ENCODE data around the gene ASTN2. TPM values are rescaled to one million over a fixed set of nuclear protein-coding genes. Genes with fewer than 3 reads are reported as not detected.

Gene ASTN2
- total and polyA plus RNA-seq, 2 experiments from 2014 or later: 7.0 to 24.6 TPM

DNA sequence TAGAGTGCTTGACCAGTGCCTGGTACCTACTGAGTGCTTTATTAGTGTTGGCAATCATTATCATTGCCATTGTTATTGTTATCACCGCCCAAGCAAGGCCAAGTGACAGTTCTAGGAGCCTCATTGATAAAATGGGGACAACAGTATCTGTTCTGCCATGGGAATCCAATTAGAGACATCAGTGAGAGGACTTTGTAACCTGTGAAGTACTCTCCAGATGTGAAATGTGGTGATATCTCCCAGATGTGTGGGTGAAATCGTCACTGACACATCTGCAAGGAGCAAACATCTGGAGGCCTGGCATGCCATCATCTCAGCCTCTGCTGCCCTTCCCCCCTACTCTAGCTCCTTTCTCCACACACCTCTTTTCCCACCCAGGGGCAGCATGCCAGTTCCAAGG lies 1000.5 kb downstream of the ASTN2 start:
- Mint-ChIP-seq H3K9me3 (no peaks in the 10 kb centered on the region), H3K36me3 (ENCODE audit: low read depth) (no peaks in the 10 kb centered on the region), H3K4me3 (no peak overlapping the region), H3K4me1 (peaks cover 2% of the 10 kb centered on the region; the same call in 1 of the 3 replicates), H3K27ac (no peak overlapping the region), H3K27me3 (ENCODE audit: insufficient read depth, low read depth, poor library complexity) (no peaks in the 10 kb centered on the region)
- H3K4me3 ChIP-seq: no peak overlapping the region
- no peaks in the 10 kb centered on the region for H3K36me3 ChIP-seq (ENCODE audit: insufficient read depth)
- ATAC-seq (no peak), DNase-seq (ENCODE audit: low spot score) (no peak)
- H3K9me2 ChIP-seq (ENCODE audit: insufficient read depth): no peaks in the 10 kb centered on the region; the same call in none of the 2 replicates
- no peak overlapping the region for H3K27ac ChIP-seq (ENCODE audit: low read depth)
- no peaks in the 10 kb centered on the region for H3F3A ChIP-seq (replicated peaks; ENCODE audit: low read depth)
- 0 out of 2 replicates have a peak, but pooled peaks cover 3% of the 10 kb centered on the region for H4K20me1 ChIP-seq (replicated peaks; ENCODE audit: insufficient read depth)
- H3K27me3 ChIP-seq (ENCODE audit: insufficient read depth): no peaks in the 10 kb centered on the region
- no peaks in the 10 kb centered on the region for H3K4me1 ChIP-seq (ENCODE audit: insufficient read depth)
- no peak overlapping the region for H2AFZ ChIP-seq
- TF ChIP-seq, protein P1, sequence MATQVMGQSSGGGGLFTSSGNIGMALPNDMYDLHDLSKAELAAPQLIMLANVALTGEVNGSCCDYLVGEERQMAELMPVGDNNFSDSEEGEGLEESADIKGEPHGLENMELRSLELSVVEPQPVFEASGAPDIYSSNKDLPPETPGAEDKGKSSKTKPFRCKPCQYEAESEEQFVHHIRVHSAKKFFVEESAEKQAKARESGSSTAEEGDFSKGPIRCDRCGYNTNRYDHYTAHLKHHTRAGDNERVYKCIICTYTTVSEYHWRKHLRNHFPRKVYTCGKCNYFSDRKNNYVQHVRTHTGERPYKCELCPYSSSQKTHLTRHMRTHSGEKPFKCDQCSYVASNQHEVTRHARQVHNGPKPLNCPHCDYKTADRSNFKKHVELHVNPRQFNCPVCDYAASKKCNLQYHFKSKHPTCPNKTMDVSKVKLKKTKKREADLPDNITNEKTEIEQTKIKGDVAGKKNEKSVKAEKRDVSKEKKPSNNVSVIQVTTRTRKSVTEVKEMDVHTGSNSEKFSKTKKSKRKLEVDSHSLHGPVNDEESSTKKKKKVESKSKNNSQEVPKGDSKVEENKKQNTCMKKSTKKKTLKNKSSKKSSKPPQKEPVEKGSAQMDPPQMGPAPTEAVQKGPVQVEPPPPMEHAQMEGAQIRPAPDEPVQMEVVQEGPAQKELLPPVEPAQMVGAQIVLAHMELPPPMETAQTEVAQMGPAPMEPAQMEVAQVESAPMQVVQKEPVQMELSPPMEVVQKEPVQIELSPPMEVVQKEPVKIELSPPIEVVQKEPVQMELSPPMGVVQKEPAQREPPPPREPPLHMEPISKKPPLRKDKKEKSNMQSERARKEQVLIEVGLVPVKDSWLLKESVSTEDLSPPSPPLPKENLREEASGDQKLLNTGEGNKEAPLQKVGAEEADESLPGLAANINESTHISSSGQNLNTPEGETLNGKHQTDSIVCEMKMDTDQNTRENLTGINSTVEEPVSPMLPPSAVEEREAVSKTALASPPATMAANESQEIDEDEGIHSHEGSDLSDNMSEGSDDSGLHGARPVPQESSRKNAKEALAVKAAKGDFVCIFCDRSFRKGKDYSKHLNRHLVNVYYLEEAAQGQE (IDR thresholded peaks at IDR 0.05; ENCODE audit: unreplicated experiment): no peak
- TF ChIP-seq STAT1 (IDR thresholded peaks at IDR 0.05; ENCODE audit: unreplicated experiment) (no peak), JUNB (IDR thresholded peaks at IDR 0.05; ENCODE audit: unreplicated experiment) (no peak), NANOG (IDR thresholded peaks at IDR 0.05; ENCODE audit: borderline replicate concordance) (no peak), POLR2AphosphoS5 (IDR thresholded peaks at IDR 0.05; ENCODE audit: low read depth) (no peak), CREB1 (CRISPR knock-in tag; IDR thresholded peaks at IDR 0.05; ENCODE audit: low read depth) (no peak), ZNF114 (CRISPR knock-in tag; IDR thresholded peaks at IDR 0.05) (no peak), ZNF331 (CRISPR knock-in tag; IDR thresholded peaks at IDR 0.05; ENCODE audit: low read depth) (no peak), EZH2phosphoT487 (IDR thresholded peaks at IDR 0.05; ENCODE audit: unreplicated experiment) (no peak), EZH2 (IDR thresholded peaks at IDR 0.05; ENCODE audit: low read depth, unreplicated experiment) (no peak)
- TF ChIP-seq, protein P2, sequence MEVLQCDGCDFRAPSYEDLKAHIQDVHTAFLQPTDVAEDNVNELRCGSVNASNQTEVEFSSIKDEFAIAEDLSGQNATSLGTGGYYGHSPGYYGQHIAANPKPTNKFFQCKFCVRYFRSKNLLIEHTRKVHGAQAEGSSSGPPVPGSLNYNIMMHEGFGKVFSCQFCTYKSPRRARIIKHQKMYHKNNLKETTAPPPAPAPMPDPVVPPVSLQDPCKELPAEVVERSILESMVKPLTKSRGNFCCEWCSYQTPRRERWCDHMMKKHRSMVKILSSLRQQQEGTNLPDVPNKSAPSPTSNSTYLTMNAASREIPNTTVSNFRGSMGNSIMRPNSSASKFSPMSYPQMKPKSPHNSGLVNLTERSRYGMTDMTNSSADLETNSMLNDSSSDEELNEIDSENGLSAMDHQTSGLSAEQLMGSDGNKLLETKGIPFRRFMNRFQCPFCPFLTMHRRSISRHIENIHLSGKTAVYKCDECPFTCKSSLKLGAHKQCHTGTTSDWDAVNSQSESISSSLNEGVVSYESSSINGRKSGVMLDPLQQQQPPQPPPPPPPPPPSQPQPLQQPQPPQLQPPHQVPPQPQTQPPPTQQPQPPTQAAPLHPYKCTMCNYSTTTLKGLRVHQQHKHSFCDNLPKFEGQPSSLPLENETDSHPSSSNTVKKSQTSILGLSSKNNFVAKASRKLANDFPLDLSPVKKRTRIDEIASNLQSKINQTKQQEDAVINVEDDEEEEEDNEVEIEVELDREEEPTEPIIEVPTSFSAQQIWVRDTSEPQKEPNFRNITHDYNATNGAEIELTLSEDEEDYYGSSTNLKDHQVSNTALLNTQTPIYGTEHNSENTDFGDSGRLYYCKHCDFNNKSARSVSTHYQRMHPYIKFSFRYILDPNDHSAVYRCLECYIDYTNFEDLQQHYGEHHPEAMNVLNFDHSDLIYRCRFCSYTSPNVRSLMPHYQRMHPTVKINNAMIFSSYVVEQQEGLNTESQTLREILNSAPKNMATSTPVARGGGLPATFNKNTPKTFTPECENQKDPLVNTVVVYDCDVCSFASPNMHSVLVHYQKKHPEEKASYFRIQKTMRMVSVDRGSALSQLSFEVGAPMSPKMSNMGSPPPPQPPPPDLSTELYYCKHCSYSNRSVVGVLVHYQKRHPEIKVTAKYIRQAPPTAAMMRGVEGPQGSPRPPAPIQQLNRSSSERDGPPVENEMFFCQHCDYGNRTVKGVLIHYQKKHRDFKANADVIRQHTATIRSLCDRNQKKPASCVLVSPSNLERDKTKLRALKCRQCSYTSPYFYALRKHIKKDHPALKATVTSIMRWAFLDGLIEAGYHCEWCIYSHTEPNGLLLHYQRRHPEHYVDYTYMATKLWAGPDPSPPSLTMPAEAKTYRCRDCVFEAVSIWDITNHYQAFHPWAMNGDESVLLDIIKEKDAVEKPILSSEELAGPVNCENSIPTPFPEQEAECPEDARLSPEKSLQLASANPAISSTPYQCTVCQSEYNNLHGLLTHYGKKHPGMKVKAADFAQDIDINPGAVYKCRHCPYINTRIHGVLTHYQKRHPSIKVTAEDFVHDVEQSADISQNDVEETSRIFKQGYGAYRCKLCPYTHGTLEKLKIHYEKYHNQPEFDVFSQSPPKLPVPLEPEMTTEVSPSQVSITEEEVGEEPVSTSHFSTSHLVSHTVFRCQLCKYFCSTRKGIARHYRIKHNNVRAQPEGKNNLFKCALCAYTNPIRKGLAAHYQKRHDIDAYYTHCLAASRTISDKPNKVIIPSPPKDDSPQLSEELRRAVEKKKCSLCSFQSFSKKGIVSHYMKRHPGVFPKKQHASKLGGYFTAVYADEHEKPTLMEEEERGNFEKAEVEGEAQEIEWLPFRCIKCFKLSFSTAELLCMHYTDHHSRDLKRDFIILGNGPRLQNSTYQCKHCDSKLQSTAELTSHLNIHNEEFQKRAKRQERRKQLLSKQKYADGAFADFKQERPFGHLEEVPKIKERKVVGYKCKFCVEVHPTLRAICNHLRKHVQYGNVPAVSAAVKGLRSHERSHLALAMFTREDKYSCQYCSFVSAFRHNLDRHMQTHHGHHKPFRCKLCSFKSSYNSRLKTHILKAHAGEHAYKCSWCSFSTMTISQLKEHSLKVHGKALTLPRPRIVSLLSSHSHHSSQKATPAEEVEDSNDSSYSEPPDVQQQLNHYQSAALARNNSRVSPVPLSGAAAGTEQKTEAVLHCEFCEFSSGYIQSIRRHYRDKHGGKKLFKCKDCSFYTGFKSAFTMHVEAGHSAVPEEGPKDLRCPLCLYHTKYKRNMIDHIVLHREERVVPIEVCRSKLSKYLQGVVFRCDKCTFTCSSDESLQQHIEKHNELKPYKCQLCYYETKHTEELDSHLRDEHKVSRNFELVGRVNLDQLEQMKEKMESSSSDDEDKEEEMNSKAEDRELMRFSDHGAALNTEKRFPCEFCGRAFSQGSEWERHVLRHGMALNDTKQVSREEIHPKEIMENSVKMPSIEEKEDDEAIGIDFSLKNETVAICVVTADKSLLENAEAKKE (CRISPR knock-in tag; IDR thresholded peaks at IDR 0.05): no peak
- TF ChIP-seq, protein P3, sequence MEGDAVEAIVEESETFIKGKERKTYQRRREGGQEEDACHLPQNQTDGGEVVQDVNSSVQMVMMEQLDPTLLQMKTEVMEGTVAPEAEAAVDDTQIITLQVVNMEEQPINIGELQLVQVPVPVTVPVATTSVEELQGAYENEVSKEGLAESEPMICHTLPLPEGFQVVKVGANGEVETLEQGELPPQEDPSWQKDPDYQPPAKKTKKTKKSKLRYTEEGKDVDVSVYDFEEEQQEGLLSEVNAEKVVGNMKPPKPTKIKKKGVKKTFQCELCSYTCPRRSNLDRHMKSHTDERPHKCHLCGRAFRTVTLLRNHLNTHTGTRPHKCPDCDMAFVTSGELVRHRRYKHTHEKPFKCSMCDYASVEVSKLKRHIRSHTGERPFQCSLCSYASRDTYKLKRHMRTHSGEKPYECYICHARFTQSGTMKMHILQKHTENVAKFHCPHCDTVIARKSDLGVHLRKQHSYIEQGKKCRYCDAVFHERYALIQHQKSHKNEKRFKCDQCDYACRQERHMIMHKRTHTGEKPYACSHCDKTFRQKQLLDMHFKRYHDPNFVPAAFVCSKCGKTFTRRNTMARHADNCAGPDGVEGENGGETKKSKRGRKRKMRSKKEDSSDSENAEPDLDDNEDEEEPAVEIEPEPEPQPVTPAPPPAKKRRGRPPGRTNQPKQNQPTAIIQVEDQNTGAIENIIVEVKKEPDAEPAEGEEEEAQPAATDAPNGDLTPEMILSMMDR (conservative IDR thresholded peaks at IDR 0.05; ENCODE audit: low read depth in 2 of 2): no peak
- TF ChIP-seq, protein P4, sequence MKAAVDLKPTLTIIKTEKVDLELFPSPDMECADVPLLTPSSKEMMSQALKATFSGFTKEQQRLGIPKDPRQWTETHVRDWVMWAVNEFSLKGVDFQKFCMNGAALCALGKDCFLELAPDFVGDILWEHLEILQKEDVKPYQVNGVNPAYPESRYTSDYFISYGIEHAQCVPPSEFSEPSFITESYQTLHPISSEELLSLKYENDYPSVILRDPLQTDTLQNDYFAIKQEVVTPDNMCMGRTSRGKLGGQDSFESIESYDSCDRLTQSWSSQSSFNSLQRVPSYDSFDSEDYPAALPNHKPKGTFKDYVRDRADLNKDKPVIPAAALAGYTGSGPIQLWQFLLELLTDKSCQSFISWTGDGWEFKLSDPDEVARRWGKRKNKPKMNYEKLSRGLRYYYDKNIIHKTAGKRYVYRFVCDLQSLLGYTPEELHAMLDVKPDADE (IDR thresholded peaks at IDR 0.05): no peak
- no peaks in the 10 kb centered on the region for H3K79me2 ChIP-seq (replicated peaks; ENCODE audit: insufficient read depth)
- H3K4me2 ChIP-seq: no peak overlapping the region

Measured in GM23338 (cell line).